Measurements from ENCODE around the gene HNRNPF.

DNA sequence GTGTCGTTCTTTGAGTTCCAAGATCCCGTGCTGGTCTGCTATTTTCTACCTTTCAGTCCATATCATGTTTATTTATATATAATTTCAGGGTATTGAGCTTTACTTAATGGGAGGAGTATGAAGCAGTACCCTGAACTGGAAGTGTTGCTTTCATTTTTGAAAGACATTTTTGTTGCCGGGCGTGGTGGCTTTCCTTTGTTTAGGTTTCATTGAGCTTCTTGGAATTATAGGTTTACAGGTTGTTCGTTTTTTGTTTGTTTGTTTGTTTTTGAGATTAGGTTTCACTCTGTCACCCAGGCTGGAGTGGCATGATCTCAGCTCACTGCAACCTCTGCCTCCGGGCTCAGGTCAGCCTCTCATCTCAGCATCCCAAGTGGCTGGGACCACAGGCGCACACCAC, 35.3 kb upstream of the HNRNPF start:
- TF ChIP-seq, protein P1, sequence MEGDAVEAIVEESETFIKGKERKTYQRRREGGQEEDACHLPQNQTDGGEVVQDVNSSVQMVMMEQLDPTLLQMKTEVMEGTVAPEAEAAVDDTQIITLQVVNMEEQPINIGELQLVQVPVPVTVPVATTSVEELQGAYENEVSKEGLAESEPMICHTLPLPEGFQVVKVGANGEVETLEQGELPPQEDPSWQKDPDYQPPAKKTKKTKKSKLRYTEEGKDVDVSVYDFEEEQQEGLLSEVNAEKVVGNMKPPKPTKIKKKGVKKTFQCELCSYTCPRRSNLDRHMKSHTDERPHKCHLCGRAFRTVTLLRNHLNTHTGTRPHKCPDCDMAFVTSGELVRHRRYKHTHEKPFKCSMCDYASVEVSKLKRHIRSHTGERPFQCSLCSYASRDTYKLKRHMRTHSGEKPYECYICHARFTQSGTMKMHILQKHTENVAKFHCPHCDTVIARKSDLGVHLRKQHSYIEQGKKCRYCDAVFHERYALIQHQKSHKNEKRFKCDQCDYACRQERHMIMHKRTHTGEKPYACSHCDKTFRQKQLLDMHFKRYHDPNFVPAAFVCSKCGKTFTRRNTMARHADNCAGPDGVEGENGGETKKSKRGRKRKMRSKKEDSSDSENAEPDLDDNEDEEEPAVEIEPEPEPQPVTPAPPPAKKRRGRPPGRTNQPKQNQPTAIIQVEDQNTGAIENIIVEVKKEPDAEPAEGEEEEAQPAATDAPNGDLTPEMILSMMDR (IDR thresholded peaks at IDR 0.05; ENCODE audit: low read depth, low read length, poor library complexity, severe bottlenecking), result no peak
- no peak for TF ChIP-seq EZH2phosphoT487 (IDR thresholded peaks at IDR 0.05; ENCODE audit: borderline replicate concordance, low read length)

Data from DOHH2 (cell line).